Lung microvascular endothelial cell (primary cell): ENCODE measurements around the gene TMEM95. TPM values are rescaled to one million over a fixed set of nuclear protein-coding genes. Genes with fewer than 3 reads are reported as not detected.

ENCODE experiments used
- DNase-seq, 2 donors: peaks; one replicate each; pipeline versions ENCODE4 v3.0.0 to v3.0.0-alpha.2; 2010; ENCODE audit warnings: low read depth in 2 of 2
- total RNA-seq: library from RNA; depleted of rRNA; stranded (reverse); fragments of >200 nt; gene quantifications from 2 replicates; pipeline ENCODE4 v1.2.1, GENCODE V29; 2014

TMEM95 gene
- total RNA-seq: not detected in 2 replicates

DNA sequence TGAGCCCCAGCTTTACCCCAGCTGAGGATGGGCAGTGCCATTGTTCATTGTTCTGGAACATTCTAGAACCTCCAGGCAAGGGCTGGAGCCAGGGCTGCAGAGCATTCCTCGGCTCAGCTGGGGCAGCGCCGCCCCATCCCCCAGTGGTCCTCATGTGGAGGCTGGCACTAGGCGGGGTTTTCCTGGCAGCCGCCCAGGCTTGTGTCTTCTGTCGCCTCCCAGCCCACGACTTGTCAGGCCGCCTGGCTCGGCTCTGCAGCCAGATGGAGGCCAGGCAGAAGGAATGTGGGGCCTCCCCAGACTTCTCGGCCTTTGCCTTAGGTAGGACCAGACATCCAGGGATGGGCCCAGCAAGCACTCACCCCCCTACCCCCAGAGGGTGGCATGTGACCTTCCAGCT is at the start of gene TMEM95:
Gene TMEM95 (plus strand): TSS at position 104 of the 400 bp plus-strand sequence. CDS start 49 bp downstream, at position 153.
- DNase-seq: no peak

GRCh38 chr17:7306911-7307685 is 47.9 kb upstream of the TMEM95 start, which contains the start of gene EIF5A:
Gene EIF5A, plus strand, starts transcription at chr17:7307628. Its CDS starts 2,008 bp downstream, at chr17:7309636.
- peak; percentile 100 for DNase-seq

DNA sequence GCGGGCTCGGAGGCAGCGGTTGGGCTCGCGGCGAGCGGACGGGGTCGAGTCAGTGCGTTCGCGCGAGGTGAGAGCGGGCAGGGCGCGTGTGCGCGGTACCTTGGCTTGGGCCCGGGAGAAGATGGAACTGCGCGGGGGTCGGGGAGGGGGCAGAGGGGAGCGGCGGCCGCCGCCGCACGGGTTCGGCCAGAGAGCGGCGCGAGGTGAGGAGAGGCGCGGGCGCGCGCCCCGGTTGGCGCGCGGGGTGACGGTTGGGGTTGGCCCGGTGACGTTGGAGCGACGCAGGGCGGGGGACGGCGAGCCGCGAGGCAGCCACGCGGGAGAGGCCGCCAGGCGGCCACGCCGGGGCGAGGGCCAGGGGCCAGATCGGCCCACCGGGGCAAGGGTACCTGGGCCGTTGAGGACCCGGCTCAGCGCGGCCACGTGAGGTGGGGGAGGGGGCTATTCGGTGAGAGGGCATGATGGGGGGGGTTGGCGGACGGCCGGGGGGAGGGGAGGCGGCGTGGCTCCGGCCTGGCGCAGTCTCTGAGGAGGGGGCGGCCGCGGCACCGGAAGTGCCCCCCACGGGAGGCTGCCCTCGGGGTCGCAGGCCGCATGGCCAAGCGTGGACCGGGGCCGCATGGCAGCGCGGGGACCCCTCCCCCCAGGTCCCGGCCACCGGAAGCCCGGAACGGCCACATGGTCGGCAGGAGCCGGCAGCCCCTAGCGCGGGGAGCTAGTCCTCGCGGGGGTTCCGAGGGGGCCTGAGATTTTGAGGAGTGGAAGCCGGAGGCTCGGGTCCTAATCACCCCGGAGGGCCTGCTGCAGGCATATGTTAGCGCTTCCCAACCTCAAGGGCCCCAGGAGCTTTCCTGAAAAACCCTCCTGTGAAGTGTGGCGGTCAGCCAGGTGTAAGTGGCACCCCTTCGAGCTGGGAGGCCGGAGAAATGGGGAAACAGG is 47.0 kb upstream of the TMEM95 start:
- DNase-seq: peak; percentile 48 to 55

GRCh38 chr17:7308625-7309433 is 46.1 kb upstream of the TMEM95 start:
- peak; percentile 83 to 86 for DNase-seq

- no peak for DNase-seq
These were observed 45.3 kb upstream of the TMEM95 start for GRCh38 chr17:7309628-7310027.

GRCh38 chr17:7311110-7311705 is 43.7 kb upstream of the TMEM95 start:
- DNase-seq: no peak

- DNase-seq: no peak
These were observed 42.4 kb upstream of the TMEM95 start for GRCh38 chr17:7312432-7313087.

- DNase-seq: no peak
These were observed 41.7 kb upstream of the TMEM95 start for GRCh38 chr17:7313088-7313889.

GRCh38 chr17:7313890-7314718 is 40.9 kb upstream of the TMEM95 start:
- DNase-seq: no peak

- DNase-seq: peak; percentile 85 to 91
These were observed 40.0 kb upstream of the TMEM95 start, which contains the start of gene GPS2 for GRCh38 chr17:7314719-7315569. Gene GPS2, minus strand, starts transcription at chr17:7315360. Its CDS starts 308 bp downstream, at chr17:7315052.

- DNase-seq: no peak
These were observed 39.3 kb upstream of the TMEM95 start for GRCh38 chr17:7315570-7316235.

DNA sequence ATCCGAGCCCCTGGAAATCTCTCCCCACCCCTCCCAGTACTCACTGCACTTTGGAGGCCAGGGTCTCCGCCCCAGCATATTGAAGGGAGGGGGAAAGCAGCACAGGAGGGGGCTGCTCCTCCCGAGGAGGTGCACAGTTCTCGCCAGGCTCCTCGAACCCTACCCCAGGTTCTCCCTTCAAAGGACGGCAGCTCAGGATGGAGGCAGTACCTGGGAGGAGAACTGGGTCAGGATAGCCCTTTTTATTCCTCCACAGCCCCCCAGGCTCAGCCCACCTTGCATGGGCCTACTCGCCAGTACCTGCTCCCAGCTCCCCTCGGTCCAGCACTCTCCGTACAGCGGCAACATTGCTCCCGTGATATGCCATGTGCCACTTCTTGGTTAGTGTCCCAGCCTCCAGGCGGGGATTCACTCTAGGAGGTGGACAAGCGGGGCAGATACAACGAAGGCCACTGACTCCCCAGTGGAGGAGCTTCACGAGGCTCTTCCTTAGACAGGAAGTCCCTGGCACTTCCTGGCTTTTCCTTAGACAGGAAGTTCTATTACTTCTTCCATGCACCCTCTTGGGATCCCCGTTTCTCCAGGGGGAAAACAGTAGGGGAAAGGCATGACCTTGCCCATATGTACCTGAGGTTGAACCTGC is 37.7 kb upstream of the TMEM95 start:
- DNase-seq: no peak

DNA sequence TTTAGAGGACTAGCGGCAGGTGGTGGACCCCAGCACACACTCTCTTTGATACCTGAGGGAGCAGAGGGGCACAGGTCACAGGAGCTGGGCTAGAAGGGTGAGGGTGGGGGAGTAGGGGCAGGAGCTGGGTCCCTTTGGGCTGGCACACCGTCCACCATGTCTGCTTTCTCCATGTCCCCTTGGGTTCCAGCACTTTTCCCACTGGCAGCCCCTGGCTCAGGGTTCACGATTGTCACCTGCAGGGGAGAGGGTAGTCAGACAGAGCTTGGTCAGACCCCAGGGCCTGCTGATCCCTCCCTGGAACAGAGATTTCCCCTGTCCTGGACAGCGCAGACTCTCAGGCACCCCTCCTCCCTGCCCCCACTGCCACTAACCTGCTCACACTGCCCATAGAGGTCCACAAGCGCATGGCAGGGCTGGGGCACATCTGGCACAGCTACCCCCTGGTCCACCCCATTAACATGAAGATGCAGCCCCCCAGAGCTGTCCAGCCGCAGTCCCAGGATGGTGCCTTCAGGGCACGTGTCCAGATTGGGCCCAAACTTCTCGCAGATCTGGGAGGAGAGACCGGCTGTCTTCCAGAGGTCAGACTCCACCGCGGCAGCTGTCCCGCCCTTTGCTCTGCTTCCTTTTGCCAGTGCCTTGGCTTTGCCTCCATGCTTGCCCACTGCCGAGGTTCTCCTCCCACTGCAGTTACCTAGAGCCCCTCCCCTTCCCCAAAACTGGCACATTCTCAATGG is 36.7 kb upstream of the TMEM95 start:
- DNase-seq: no peak

- no peak for DNase-seq
These were observed 33.5 kb upstream of the TMEM95 start for GRCh38 chr17:7321466-7321865.

GRCh38 chr17:7322520-7323194 is 32.3 kb upstream of the TMEM95 start:
- DNase-seq: no peak
